GM12892 (cell line): ENCODE measurements around the gene CCDC190.

Experiments
- POLR2A ChIP-seq: IDR thresholded peaks from 2 replicates; pipeline ENCODE4 v1.6.1; 2011; ENCODE audit warnings: low read depth, low read length, control low read depth
- POLR2AphosphoS5 ChIP-seq: IDR thresholded peaks from 2 replicates; pipeline ENCODE4 v1.6.1; 2011; ENCODE audit warnings: low read depth, low read length, control low read depth
- TAF1 ChIP-seq: IDR thresholded peaks from 2 replicates; pipeline ENCODE4 v1.6.1; 2011; ENCODE audit warnings: low read depth, mild to moderate bottlenecking, control low read depth, low read length, borderline replicate concordance

- TF ChIP-seq POLR2A (no peak), TAF1 (no peak), POLR2AphosphoS5 (no peak)
Observed at GRCh38 chr1:162829268-162829667, 31.7 kb downstream of the CCDC190 start.
